ENCODE data around the gene EHBP1.

The EHBP1 gene

GRCh38 chr2:63059793-63060471 is 354.4 kb downstream of the EHBP1 start:
- H3K27ac ChIP-seq (ENCODE audit: low read depth, low read length), result no peak overlapping the region
- no peak overlapping the region for H3K4me3 ChIP-seq (ENCODE audit: low read length)
- no peak overlapping the region for H3K4me2 ChIP-seq (ENCODE audit: low read length)
- H4K20me1 ChIP-seq (ENCODE audit: control insufficient read depth, insufficient read depth, low read depth, low read length), result no peaks in the 10 kb centered on the region
- H3F3A ChIP-seq (ENCODE audit: control insufficient read depth, insufficient read depth), result no peaks in the 10 kb centered on the region
- H3K9me2 ChIP-seq (replicated peaks; ENCODE audit: control insufficient read depth, low read length), result no peaks in the 10 kb centered on the region
- peaks cover 10% of the 10 kb centered on the region for H3K4me1 ChIP-seq (ENCODE audit: control insufficient read depth, low read length)
- H3K79me2 ChIP-seq (ENCODE audit: control insufficient read depth, low read length), result no peaks in the 10 kb centered on the region
- H3K36me3 ChIP-seq (ENCODE audit: control insufficient read depth, low read length), result no peaks in the 10 kb centered on the region
- H3K9me3 ChIP-seq (ENCODE audit: control insufficient read depth, insufficient read depth, low read length), result no peaks in the 10 kb centered on the region
- TF ChIP-seq, protein P1, sequence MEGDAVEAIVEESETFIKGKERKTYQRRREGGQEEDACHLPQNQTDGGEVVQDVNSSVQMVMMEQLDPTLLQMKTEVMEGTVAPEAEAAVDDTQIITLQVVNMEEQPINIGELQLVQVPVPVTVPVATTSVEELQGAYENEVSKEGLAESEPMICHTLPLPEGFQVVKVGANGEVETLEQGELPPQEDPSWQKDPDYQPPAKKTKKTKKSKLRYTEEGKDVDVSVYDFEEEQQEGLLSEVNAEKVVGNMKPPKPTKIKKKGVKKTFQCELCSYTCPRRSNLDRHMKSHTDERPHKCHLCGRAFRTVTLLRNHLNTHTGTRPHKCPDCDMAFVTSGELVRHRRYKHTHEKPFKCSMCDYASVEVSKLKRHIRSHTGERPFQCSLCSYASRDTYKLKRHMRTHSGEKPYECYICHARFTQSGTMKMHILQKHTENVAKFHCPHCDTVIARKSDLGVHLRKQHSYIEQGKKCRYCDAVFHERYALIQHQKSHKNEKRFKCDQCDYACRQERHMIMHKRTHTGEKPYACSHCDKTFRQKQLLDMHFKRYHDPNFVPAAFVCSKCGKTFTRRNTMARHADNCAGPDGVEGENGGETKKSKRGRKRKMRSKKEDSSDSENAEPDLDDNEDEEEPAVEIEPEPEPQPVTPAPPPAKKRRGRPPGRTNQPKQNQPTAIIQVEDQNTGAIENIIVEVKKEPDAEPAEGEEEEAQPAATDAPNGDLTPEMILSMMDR (IDR thresholded peaks at IDR 0.05; ENCODE audit: low read depth, low read length, poor library complexity, severe bottlenecking), result no peak
- no peak for TF ChIP-seq EZH2phosphoT487 (IDR thresholded peaks at IDR 0.05; ENCODE audit: borderline replicate concordance, low read length)
- peaks cover 31% of the 10 kb centered on the region for H3K27me3 ChIP-seq (ENCODE audit: control insufficient read depth, low read length)

- Histone ChIP-seq H3K9me3 (ENCODE audit: control insufficient read depth, insufficient read depth, low read length) (no peaks in the 10 kb centered on the region), H3K9me2 (replicated peaks; ENCODE audit: control insufficient read depth, low read length) (no peaks in the 10 kb centered on the region), H3K27ac (ENCODE audit: low read depth, low read length) (no peak overlapping the region), H3K36me3 (ENCODE audit: control insufficient read depth, low read length) (no peaks in the 10 kb centered on the region), H4K20me1 (ENCODE audit: control insufficient read depth, insufficient read depth, low read depth, low read length) (no peaks in the 10 kb centered on the region), H3K79me2 (ENCODE audit: control insufficient read depth, low read length) (no peaks in the 10 kb centered on the region), H3K27me3 (ENCODE audit: control insufficient read depth, low read length) (peaks cover 33% of the 10 kb centered on the region), H3F3A (ENCODE audit: control insufficient read depth, insufficient read depth) (no peaks in the 10 kb centered on the region), H3K4me1 (ENCODE audit: control insufficient read depth, low read length) (peaks cover 10% of the 10 kb centered on the region), H3K4me2 (ENCODE audit: low read length) (no peak overlapping the region), H3K4me3 (ENCODE audit: low read length) (no peak overlapping the region)
- no peak for TF ChIP-seq EZH2phosphoT487 (IDR thresholded peaks at IDR 0.05; ENCODE audit: borderline replicate concordance, low read length)
- TF ChIP-seq, protein P1 (IDR thresholded peaks at IDR 0.05; ENCODE audit: low read depth, low read length, poor library complexity, severe bottlenecking), result no peak
Observed at GRCh38 chr2:63060472-63060991, 355.0 kb downstream of the EHBP1 start.

GRCh38 chr2:63064197-63064596 is 358.7 kb downstream of the EHBP1 start:
- H3K9me3 ChIP-seq (ENCODE audit: control insufficient read depth, insufficient read depth, low read length), result no peaks in the 10 kb centered on the region
- H3K36me3 ChIP-seq (ENCODE audit: control insufficient read depth, low read length), result no peaks in the 10 kb centered on the region
- TF ChIP-seq, protein P1 (IDR thresholded peaks at IDR 0.05; ENCODE audit: low read depth, low read length, poor library complexity, severe bottlenecking), result no peak
- no peak for TF ChIP-seq EZH2phosphoT487 (IDR thresholded peaks at IDR 0.05; ENCODE audit: borderline replicate concordance, low read length)
- no peaks in the 10 kb centered on the region for H4K20me1 ChIP-seq (ENCODE audit: control insufficient read depth, insufficient read depth, low read depth, low read length)
- H3K27me3 ChIP-seq (ENCODE audit: control insufficient read depth, low read length), result peaks cover 21% of the 10 kb centered on the region
- no peak overlapping the region for H3K4me3 ChIP-seq (ENCODE audit: low read length)
- H3K4me1 ChIP-seq (ENCODE audit: control insufficient read depth, low read length), result no peaks in the 10 kb centered on the region
- H3K79me2 ChIP-seq (ENCODE audit: control insufficient read depth, low read length), result no peaks in the 10 kb centered on the region
- H3K4me2 ChIP-seq (ENCODE audit: low read length), result no peak overlapping the region
- no peaks in the 10 kb centered on the region for H3F3A ChIP-seq (ENCODE audit: control insufficient read depth, insufficient read depth)
- H3K9me2 ChIP-seq (replicated peaks; ENCODE audit: control insufficient read depth, low read length), result no peaks in the 10 kb centered on the region
- no peak overlapping the region for H3K27ac ChIP-seq (ENCODE audit: low read depth, low read length)
